Left kidney (tissue), 2 donors: Measurements from ENCODE around the gene ALDH1A1. TPM values are rescaled to one million over a fixed set of nuclear protein-coding genes. Genes with fewer than 3 reads are reported as not detected.
"Not testable (repeated sequence)": the region's sequence is repeated elsewhere in the genome, so short reads cannot be mapped to it uniquely, and the experiment has no call there.

ENCODE experiments used
- DNase-seq: peaks from one replicate; pipeline ENCODE4 v3.0.0-alpha.2; 2013
- polyA plus RNA-seq: library from polyadenylated mRNA; unstranded; fragments of 120-200 nt; gene quantifications from one replicate; pipeline ENCODE4 v1.2.1, GENCODE V29; 2013; ENCODE audit not compliant: insufficient read length

ALDH1A1 gene
- polyA plus RNA-seq, 1 donor, result 281 TPM

- no peak for DNase-seq
Measured at GRCh38 chr9:72946318-72946717, 6.5 kb downstream of the ALDH1A1 start.

- no peak for DNase-seq
Measured at GRCh38 chr9:72945391-72945790, 7.5 kb downstream of the ALDH1A1 start.

- DNase-seq, result no peak
Measured at GRCh38 chr9:72943844-72944462, 8.9 kb downstream of the ALDH1A1 start.

DNA sequence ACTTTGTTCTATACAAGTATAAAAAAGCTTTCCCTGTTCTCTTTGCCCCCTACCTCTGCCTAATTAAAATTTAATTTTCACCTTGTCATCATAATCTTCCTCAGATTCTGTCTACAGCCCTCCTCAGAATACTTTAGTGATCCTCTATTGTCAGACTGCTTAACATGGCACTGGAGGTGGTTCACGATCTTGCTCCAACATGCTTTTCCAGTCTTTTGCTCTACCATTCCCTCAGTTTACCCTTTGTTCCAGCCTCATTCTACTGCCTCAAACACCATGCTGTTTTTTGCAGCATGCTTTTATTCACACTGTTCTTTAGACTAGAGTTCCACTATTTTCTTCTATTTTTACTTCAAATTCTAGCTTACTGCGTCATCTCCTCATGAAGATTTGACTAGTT lies 10.4 kb downstream of the ALDH1A1 start:
- DNase-seq, result no peak

DNA sequence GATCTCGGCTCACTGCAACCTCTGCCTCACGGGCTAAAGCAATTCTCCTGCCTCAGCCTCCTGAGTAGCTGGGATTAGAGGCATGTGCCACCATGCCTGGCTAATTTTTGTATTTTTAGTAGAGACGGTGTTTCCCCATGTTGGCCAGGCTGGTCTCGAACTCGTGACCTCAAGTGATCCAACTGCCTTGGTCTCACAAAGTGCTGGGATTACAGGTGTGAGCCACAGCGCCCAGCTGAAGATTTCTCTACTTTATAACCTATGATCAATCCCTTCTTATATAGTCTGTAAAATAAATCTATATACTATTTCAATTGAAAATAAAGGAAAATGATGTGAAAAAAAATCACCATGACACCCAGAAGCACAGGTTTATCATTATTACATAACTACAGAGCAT lies 13.3 kb downstream of the ALDH1A1 start:
- DNase-seq, result not testable (repeated sequence)

DNA sequence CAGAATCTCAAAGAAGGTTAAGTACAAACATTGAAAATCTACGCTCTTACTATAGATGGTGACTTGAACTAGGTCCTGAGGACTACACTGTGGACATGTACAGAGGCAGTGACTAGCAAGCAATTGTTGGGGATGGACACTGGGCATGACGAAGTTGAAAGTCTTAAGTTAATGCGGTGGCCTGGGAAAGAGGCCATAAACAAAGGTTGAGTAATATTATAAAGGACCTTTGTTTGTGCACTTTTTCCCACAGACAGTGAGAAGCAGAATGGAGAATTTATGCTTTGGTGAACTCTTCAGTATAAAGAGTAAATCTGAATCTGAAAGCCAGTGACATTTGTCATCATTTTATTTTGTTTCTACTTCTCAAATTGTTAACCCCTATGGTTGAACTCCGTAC lies 15.3 kb downstream of the ALDH1A1 start:
- DNase-seq, result no peak

DNA sequence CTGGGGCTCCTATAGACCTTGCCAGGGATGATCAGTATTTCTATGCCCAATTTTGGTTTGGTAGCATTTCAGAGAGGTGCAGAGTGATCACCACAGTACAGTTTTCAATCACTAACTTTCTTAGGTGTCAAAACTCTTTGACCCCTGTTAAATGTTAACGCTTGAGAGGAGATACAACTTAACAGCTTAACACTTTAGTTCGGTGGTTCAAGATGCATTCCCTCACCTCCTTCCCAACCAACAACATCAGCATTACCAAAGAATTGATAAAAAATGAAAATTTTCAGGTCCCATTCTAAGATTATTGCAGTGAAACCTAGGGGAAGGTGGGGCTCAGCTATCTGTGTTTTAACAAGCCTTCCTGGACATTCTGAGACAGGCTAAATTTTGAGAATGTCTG lies 16.2 kb downstream of the ALDH1A1 start:
- DNase-seq, result no peak

DNA sequence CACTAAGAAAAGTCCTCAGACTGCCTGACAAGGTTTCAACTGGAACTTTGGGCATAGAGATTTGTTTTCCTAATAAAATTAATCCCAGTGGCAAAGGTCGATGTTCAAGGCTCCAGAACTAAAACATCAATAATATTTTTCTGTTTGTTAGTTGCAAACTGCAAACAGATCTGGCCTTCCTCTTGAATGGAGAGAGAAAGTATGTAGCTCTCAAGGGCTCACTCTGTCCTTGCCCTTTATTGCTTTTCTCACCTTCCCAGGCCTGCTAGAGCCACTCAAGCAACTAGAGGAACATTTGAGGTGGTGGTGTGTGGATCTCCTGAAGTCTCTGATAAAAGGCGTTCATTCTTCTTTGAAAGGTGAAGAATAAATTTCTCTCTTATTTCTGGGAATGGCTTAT lies 16.6 kb downstream of the ALDH1A1 start:
- no peak for DNase-seq

GRCh38 chr9:72935595-72935994 lies 17.3 kb downstream of the ALDH1A1 start:
- no peak for DNase-seq

- no peak for DNase-seq
Measured at GRCh38 chr9:72933730-72934665, 18.9 kb downstream of the ALDH1A1 start.

DNA sequence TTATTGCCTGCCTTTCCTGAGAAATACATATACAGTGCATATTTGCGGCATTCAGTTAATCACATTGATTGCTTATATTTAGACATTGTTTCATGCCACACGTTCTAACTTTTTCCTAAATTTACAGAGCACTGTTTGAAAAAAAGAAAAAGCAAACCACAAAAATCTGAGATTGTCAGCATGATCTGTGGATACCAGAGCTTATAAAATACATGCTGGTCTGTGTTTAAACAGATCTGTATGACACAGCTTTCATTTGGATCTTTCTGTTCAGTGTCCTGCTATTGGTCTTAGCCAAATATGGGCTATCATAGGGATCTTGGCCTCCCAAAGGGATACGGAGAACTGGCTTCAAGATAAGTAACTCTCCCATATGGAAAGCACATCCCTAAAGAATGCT lies 20.2 kb downstream of the ALDH1A1 start:
- no peak for DNase-seq

- no peak for DNase-seq
Measured at GRCh38 chr9:72931897-72932296, 21.0 kb downstream of the ALDH1A1 start.

- no peak for DNase-seq
Measured at GRCh38 chr9:72931437-72931836, 21.4 kb downstream of the ALDH1A1 start.

- DNase-seq, result no peak
Measured at GRCh38 chr9:72930828-72931227, 22.0 kb downstream of the ALDH1A1 start.

DNA sequence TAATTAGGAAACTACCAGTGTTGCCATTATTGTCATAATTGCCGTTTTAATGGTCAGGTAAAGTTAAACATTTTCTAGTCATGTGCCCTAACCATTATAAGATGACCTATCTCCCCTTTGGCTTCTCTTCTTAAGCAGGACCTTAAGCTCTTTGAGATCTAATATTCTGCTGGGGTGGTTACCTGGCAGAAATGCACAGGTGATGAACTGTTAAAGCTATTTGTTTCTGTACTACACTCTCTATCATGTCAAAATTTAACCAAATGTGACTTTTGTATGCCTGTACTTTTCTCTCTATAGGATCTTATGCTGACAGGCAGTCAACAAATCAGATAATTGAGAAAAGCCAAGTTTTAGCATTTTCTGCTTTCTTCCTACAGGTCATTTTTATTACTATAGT lies 23.3 kb downstream of the ALDH1A1 start:
- no peak for DNase-seq

DNA sequence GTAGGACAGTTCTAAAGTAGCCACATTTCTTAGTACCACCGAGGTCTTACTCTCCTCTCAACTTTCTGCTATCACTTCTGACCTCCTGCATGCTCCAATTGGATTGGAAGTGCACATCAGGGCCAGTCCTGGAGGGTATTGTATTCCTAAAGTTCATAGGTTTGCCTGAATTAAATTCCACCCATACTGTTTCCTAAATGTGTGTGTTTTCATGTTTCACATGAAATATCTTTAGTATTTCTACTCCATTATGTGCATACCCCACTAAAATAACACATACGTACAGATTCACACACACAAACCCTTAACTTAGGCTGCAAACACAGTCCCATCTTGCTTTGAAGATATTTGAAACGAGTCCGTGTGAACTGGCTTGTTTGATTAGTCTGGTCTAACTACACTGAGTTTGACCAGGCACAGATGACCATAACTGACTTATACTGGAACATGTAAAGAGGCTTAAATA lies 24.8 kb downstream of the ALDH1A1 start:
- DNase-seq, result no peak

GRCh38 chr9:72926506-72926905 lies 26.3 kb downstream of the ALDH1A1 start:
- DNase-seq, result no peak

DNA sequence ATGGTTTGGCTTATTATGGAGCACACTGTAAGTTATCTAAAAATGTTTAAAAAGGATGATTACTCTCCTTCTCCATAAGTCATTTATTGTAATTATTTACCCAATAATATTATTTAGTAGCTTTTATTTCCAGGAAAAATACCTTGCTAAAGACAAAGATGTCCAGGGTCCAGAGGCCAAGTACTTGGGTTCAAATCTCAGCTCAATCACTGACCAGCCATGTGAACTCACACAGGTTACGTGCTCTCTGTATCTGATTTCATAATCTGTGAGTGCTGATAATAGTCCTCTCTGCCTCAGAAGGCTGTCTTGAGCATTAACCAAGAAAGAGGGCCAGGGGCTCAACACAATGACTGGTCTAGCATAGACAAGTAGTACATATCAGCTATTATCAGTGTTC lies 27.0 kb downstream of the ALDH1A1 start:
- no peak for DNase-seq

- no peak for DNase-seq
Measured at GRCh38 chr9:72925126-72925789, 27.6 kb downstream of the ALDH1A1 start.

DNA sequence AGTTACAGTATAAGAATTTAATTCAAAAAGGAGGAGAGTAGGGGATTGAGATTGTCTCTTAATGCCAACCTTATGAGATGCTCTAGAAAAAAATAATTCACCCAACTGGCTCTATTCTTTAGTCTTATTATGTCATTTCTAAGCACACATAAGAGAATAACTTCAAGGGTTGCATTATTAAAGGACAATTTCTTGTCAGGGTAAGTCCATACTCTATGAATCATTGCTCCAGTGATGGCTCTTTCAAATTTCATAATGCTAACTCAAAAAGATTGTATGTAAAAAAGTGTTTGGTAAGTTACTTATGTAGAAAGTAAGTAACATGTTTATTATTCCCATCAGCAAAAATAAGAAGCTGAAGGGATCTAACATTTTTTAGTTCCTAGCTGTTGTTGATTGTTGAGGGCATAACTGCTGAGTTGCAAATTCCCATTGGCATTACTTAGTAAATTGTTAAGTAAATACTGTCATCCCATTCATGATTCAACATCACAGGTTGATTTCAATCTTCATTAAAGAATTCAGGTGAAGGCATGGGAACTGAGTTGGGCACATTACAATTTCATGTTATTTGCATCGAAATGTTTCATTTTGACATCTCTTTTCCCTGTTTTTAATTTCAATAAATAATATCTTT lies 28.6 kb downstream of the ALDH1A1 start:
- DNase-seq, result no peak

DNA sequence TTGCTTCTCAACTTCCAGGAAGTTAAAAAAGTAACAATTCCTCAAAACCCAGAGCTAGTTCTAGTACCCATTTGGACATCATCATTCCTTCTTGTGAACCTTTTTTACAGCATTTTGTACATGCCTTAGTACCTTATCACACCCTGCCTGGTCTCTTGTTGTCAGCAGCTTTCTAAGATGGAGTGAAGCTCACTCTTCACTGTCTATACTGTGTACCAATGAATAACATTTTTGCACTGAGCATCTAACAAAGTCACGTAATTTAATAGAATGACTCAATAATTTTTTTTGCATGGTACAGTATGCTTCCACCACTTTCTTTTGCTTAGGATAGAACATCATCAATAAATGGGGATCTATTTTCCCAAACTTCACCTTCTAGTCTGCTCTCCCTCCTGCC lies 29.8 kb downstream of the ALDH1A1 start:
- no peak for DNase-seq

GRCh38 chr9:72921888-72922654 lies 30.8 kb downstream of the ALDH1A1 start:
- no peak for DNase-seq
